IPS-11a (cell line): ENCODE measurements around the gene ZNF608.

Experiments
- H3K4me3 ChIP-seq: one replicate; pipeline ENCODE4 v1.5.1; 2013; ENCODE audit warnings: low read depth, low read length, control low read depth

ZNF608 gene

DNA sequence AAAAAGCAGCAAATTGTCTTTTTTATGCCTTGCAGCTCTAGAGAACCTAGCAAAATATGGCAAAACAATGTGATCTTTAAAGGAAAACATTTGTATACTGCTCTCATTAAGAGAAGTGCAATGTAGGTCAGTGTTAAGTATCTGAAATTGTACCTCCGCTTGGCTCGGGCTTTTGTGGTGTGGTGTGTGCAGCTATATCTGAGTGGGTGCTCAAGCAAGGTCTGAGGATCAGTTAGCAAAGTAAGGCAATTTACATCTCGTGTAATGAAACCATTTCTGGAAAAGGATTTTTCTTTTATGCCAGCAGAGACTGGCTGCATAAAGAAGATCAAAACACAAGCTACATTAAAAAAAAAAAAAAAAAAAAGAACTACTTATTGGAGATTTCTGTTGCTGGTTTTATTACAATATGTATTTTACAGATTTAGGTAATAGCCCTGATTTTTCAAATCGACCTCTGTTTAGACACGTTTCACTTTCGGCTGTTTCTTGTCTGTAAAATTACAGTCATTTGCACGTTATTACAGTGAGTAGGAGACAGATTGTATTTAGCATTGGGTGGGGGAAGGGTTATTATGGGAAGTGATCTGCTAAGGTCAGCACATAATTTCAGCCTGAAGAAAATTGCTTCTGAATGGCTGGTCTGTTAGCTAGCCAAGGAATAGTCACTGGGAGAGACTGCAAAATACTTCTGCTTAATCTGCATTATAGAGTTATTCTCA lies 7.9 kb upstream of the ZNF608 start:
- H3K4me3 ChIP-seq, result no peak overlapping the region

DNA sequence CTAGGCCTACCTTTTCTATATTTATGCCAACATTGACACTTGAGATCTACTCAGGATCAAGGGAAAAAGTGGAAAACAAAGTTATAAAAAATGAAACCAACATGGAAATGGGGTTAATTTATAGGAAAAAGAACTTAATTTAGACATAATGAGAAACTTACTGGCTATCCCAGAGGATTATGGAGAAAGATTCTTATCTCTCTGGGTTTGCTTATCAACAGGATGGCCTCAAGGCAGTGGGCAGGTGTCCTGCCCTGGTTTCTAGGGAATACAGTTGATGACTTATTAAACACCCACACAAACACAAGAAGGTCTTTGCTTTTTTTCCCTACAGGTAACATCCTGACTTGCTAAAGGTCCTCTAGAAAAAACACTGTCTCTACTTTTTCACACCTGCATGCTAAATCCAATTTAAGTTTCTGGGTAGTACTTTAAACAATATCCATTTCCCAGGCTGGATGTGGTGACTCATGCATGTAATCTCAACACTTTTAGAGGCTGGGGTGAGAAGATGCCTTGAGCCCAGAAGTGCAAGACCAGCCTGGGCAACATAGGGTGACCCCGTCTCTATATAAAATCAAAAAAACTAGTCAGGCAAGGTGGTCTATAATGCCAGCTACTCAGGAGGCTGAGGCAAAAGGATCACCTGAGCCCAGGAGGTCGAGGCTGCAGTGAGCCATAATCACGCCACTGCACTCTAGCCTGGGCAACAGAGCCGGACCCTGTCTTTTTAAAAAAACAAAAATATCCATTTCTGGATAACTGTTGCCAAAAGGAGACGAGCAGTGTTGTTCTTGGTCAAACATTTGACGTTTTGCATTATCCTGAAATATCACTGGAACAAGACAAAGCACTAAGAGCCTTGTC lies 6.6 kb upstream of the ZNF608 start:
- no peak overlapping the region for H3K4me3 ChIP-seq

DNA sequence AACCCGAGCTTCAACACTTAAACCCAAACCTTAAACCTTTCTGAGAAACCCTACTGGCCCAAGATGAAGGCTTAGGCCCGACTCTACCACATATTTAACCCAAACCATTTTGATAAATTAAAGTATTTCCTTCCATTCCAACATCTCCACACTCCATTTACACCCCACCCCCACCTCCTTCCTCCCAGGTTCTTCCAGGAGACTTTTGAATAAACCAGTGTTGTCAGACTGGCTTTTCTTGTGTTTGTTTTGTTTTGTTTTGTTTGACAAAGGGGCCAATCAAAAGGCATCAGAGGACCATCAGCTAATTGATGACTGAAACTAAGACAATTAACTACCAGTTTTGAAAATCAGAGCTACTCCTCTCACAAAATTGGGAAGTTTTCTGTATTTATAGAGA lies 4.6 kb upstream of the ZNF608 start:
- H3K4me3 ChIP-seq, result no peak overlapping the region

DNA sequence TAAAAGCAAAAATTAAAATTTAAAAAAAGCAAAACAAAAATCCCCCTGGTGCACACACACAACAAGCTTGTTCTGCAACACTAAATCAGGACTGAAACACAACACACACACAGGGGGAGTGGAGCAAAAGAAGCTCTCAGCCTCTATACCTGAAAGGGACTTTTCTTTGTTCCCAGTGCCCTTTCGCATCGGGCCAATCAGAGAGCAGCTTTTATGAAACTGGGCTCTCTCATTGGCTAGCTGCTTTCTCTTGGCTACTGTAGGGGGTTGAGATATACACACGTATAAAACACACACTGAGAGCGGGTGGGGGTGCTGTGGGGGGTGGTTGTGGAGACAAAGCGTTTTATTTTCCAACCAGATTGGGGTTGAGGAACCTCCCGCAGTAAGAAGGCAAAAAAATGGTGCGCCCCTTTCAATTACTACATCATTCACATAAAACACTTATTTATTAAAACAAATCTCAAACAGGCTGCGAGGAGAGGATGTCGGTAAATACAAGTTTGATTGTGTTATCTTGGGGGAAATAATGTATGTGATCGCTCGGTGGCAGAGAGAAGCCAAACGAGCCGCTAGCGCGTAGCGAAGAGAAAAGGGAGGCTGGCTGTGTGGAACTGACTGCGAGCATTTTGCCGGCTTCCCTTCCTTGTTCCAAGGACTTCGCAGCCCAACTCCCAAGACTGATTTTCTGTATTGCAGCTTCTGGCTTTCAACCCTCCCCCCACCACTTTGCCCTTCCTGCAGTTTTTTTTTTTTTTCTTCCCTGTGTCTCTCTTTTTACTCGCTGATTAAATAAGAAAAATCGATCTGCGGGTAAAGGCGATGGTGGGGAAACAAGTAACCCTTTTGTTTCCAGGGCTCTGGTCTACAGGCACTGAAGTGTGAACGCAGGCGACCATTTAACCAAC lies 2.5 kb upstream of the ZNF608 start:
- peak overlapping the region; percentile 83 for H3K4me3 ChIP-seq

DNA sequence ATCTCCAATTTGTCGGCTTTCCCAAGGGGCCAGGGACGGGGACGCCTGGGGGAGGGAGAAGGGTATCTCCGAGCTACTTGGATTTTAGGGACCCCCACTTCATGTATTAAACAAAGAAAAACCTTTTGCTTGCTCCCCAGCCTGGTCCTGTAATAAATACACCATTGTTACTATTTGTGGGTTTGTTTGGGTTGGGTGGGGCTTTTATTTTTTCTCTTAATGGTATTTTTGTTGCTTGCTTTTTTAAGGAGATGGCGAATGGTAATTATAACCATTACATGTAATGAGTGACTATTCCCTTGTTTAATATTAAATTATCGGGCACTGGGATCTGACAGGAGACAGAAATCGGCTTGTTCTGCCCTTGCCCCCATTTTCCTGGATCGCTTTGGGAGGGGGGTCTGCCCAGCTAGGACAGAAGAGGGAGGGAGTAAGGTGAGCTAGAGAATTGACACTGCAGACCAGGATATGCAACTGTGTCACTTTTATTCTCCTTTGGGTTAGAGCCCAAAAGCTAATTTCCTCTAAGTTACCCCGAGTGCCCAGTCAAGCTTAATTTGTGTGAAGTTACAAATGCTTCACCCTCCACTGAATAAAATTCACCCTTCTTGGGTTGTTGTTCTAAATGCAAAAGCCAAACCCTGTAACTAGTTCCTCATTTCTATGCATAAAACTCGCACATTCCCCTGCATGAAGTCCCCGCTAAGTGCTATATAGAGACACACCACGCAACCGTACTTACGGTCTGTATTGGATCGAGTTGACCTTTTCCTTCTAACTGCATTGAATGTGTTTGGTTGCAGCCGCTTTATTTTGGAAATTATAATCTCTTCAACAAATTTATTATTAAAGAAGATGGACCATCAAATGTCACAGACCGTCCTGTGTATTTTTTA lies 1.6 kb upstream of the ZNF608 start:
- peak overlapping the region; percentile 83 for H3K4me3 ChIP-seq

DNA sequence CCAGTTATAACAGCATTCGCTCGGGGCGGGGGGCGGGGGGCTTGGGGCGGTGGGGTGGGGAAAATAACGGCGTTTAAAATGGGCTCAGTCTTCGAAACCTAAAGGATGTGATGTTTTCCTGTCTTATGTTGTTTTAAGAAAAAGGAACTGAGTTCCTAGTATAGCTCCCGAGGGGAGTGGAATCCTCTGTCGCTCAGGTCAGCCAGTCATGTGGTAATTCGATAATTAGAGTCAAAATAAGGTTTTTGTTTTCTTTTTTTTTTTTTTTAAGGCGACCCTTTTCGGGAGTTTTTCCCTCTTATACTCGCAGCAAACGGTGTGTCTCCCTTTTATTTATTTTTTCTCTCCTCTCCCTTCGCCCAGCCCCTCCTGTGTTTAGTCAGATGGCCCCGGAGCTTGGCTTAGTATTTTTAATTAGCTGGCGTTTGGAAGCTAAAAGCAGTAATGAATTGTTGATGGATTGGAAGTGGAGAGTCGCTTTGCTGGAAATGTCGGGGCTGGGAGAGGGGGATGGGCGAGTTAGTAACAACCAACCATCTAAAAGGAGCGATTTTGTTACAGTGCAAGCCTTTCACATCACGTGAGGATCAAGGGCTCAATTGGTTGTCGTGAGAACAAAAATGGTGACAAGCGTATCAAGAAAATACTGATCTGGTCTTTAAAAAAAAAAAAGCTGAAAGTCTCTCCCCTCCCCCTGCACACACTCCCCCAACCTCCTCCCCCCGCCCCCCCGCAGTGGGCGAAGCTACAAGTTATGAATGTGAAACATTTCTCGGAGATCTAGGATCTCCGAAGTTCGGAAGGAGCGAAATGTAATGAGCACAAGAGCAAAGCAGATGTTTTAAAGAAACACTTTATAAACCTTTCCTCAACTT lies 714 bp upstream of the ZNF608 start:
- H3K4me3 ChIP-seq, result peak overlapping the region; percentile 83

DNA sequence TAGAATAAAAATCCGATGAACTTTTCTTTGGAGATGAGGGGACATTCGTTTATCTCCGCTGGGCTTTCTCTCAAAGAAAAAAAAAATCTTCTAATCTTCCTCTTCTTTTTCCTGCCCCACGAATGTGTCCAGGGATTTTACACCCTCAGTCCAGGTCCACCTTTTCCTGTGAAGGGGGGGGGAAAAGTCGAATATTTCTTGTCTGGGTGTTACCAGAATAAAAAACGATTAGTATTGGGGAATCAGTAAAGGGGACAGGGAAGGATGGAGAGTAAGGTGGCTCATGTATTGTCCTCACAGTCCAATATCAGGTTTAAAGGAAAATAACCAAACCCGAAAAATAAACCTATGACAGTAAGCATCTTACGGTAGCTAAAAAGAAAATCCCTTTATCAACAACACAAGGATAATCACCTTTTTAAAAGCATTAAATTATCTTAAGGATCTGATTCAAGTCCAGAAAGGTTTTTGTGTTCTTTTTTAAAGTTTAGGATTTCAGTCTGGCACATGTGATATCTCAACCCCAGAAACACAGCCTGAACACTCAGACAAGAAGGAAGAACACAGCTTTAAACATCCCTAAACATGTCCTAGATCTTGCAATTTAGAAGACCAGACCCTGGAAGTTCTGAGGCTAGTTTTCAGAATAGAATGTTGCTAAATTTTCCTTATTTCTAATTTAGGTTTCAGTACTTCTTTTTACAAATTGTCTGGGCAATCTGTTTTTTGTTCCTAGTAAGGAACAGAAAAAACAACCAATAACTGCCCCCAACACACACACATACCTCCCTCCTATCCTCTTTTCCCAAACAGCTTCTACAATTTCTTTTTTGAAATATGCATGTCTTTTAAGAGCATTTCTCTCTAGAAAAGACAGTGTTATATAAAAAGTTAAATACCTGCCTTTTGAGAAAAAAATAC lies 1.2 kb downstream of the ZNF608 start:
- H3K4me3 ChIP-seq, result peak overlapping the region; percentile 75

DNA sequence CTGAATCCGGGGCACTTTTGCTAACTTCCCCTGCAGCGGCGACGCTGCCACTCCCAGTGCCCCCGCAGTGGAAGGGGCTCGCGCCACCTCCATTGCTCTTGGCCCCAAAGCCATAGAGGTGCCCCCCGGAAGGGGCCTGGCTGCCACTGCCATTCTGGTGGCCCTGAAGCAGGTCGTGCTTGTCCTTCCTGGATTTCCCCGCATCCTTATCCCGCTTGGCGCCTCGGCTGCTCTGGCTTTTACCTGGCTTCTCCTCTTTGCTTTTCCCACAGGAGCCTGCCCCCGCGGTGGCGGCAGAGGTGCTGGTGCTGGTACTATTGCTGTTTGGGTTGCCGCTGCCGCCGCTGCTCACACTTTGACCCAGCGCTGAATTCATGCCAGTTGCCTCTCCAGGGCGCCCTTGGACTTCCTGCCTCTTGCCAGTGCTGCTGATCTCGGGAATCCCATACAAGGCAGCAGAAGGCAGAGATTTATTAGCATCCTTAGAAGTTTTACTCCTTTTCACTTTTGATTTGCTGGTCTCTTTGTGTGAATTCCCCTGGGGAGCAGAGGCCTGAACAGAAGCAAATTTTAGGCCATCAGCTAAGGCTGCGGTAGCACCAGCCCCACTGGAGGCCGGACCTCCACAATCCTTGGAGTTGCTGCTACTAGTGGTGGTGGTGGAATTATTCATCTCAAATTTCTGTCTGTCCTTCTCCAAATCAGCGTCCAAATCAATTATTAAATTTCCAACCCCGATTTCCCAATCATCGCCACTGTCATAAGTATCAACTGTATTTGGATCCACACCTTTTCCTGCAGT lies 2.1 kb downstream of the ZNF608 start:
- H3K4me3 ChIP-seq, result peak overlapping the region; percentile 50

DNA sequence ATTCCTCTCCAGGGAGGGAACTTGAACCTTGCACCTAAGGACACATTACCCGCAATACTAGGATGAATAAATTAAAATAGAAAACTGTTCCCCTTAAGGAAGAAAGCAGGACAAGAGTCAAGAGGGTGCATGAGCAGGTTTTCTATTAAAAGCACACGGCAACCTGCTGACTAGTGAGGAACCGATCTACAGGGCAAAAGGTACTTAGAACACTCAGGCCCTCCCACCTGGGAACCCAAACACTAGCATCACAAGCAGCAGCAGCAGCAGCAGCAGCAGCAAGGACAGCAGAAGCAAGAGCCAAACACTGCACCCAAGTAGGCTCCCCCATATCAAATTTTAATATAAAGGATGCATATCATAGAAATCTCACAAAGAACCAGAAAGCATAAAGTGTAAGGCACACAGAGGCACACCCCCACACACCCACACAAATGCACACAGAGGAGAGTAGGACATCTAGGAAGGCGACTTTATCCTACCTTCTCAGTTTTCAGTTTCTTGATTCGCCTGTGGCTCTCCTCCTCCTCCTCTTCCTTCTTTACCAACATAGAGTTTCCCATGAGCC lies 2.8 kb downstream of the ZNF608 start:
- H3K4me3 ChIP-seq, result peak overlapping the region; percentile 50

DNA sequence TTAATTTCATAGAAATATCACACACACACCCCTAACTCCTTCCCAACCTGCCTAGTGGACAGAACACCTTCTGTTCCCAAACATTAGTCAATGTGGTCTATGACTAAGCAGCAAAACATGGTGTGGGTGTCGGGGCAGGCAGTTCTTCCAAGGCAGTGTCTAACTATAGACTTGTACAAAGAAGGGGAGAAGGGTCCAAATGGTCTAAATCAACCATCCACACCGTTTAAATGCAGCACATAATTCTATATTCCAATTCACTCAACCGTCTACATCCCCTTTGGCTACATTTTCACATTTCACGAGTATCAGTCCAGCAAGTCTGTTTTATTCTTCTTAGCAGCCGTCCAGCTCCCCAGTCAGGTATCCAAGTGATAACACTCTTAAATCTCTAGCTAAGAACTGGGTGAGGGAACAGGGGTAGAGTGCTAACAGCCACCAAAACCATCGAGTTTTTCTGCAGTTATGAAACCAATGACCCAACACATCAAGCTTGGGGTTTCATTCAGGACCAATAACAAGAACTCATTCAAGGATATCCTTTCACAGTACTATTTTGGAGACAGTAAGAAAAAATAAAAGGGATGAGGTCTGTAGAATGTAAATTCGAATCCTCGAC lies 3.3 kb downstream of the ZNF608 start:
- H3K4me3 ChIP-seq, result peak overlapping the region; percentile 50

DNA sequence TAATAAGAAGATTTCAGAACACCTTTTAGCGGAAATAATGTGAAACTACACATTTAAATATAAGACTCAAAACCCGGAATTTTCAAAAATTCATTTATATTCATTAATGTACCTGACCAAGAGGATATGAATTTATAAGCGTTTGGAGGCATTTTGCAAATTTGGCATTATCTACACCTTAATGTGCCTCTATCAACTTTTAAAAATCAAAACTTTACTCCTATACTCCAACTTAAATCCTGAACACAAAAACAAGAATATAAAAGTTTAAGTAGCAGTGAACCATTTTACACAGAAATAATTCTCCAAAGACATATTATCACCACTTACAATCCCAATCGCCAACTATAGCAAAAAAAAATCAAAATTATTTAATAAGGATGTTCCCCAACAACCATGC lies 3.9 kb downstream of the ZNF608 start:
- H3K4me3 ChIP-seq, result peak overlapping the region; percentile 50

DNA sequence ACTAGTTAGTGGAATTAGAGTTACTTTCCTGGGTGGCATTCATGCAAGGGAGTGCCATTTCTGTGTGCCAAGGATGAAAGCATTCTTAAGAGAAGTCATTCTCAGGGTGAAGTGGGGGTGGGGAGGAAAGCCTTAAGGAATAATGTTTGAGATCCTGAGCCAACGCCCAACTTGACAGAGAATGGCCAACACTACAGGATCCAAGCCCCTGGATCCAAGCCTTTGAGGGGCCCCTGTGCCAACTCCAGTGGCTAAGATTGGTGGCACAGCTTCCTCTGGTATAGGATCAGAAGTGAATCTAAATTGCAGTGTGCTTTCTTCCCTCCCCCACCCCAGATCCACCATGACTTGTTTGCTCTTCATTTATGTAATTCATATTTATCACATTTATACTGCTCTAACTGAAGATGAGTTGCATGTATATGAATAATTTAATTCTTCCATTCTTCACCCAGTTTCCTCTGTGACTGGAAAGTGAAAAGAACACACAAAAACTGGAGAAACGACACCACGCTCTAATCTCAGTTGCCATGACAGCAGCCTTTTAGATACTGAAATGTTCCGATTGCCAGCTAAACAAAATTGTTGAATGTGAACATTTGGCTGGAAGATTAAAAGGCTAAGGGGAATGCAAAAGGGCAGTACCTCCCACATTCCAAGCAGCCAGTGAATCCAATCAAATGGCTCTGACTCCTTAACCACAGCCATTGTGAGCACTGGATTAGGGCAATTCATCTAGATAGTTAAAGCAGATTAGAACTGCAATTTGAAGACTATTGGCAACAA lies 4.5 kb downstream of the ZNF608 start:
- H3K4me3 ChIP-seq, result peak overlapping the region; percentile 14

DNA sequence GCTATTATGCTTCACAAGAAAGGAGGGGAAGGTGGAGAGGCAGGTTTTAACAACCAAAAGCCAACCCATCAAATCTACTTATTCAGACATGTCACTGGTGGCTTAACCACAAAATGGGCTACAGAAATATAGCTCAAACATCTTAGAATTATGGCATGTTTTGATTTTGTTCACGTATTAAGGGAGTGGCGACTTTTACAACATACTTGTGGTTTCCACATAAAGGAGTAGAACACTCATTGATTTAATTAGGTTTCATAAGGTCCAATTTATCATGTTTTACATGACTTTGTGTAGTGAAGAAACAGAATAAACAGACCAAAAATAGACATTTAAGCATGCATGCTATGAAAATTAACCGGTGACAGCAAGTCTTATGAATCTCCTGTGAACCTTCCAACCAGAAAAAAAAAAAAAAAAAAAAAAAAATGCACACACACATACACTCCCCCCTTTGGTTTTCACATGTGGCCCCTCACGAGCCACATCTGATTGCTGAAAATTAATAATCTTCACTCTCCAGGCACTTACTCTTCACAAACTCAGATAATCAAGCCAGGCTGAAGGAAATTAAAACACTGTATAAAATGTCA lies 5.4 kb downstream of the ZNF608 start:
- H3K4me3 ChIP-seq, result no peak overlapping the region

DNA sequence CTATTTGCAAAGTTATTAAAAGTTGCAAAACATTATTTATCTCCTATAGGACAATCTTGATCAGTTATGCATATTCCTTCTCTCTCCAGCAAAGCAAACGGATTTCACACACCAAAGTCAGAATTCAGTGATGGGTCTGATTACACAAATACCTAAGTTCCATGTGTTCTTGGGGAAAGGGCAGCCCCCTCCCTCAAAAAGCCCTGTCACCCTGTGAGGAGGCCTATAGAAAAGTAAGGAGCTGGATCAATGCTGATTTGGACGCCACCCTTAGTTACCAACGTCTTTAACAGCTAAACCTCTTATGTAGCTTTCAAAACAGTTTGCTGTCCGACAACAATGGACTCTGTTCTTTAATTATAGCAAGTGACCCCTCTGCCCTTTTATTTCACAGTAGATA lies 6.4 kb downstream of the ZNF608 start:
- no peak overlapping the region for H3K4me3 ChIP-seq

DNA sequence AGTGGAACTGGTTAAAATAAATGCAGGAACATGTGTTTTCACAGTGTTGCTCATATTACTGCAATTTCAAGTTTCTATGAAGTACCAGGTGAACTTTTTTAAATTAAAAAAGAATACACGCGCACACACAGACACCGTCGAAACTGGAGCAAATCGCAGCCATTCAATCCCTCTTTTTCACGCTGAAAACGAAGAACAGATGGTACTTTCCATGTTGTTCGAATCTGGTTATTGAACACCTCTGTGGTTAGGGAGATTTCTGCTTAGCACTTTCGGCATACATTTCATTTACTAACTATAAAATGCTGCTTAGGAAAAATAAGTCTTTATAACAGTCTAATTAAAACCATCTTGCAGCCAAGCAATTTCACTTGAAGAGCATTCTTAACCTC lies 6.8 kb downstream of the ZNF608 start:
- H3K4me3 ChIP-seq, result no peak overlapping the region
